Esophagus muscularis mucosa (tissue), 4 donors: ENCODE data around the gene CLEC4M. TPM values are rescaled to one million over a fixed set of nuclear protein-coding genes. Genes with fewer than 3 reads are reported as not detected.
"Not testable (repeated sequence)": the region's sequence is repeated elsewhere in the genome, so short reads cannot be mapped to it uniquely, and the experiment has no call there.

Source experiments
- DNase-seq: peaks from one replicate; pipeline ENCODE4 v3.0.0-alpha.2; 2017; ENCODE audit errors: extremely low spot score
- H3K27ac ChIP-seq, 4 donors: fragments of 200-600 bp; sonication (generic); replicated peaks in 1 of 4; 1 replicate in 3 of 4; 2 replicates in 1 of 4; pipeline ENCODE4 v1.5.1; 2016 to 2019; ENCODE audit warnings: mild to moderate bottlenecking in 1 of 4
- H3K27me3 ChIP-seq, 4 donors: fragments of 200-600 bp; sonication (generic); one replicate each; pipeline versions ENCODE4 v1.5.1 to v1.6.0; 2016 to 2019
- H3K36me3 ChIP-seq, 4 donors: fragments of 200-600 bp; sonication (generic); one replicate each; pipeline ENCODE4 v1.5.1; 2016 to 2019
- H3K4me1 ChIP-seq, 4 donors: fragments of 200-600 bp; sonication (generic); one replicate each; pipeline ENCODE4 v1.5.1; 2016 to 2019
- H3K4me3 ChIP-seq, 4 donors: fragments of 200-600 bp; sonication (generic); 1 replicate in 2 of 4; 2 replicates in 2 of 4; pipeline ENCODE4 v1.5.1; 2016 to 2019; ENCODE audit warnings: mild to moderate bottlenecking in 4 of 4, moderate library complexity in 1 of 4
- H3K9me3 ChIP-seq, 4 donors: fragments of 200-600 bp; sonication (generic); 1 replicate in 3 of 4; 2 replicates in 1 of 4; pipeline ENCODE4 v1.5.1; 2016 to 2019
- CTCF ChIP-seq, 3 experiments: fragments of 200-600 bp in 2 of 3; fragments of 450-650 bp in 1 of 3; sonication (generic) in 2 of 3; IDR thresholded peaks; one replicate each; pipeline ENCODE4 v1.5.1; 2017 to 2019; ENCODE audit warnings: antibody characterized with exemption in 3 of 3, mild to moderate bottlenecking in 2 of 3, moderate library complexity in 1 of 3
- EP300 ChIP-seq: sonication (generic); formaldehyde crosslinking; IDR thresholded peaks from one replicate; pipeline ENCODE4 v1.6.1; 2017; ENCODE audit warnings: antibody characterized with exemption
- POLR2A ChIP-seq: fragments of 450-650 bp; IDR thresholded peaks from one replicate; pipeline ENCODE4 v1.6.1; 2017; ENCODE audit warnings: antibody characterized with exemption, moderate library complexity, mild to moderate bottlenecking, low read depth
- POLR2AphosphoS5 ChIP-seq, 2 donors: sonication (generic); formaldehyde crosslinking; IDR thresholded peaks; one replicate each; pipeline ENCODE4 v1.6.1; 2017; ENCODE audit warnings: antibody characterized with exemption in 2 of 2
- WGBS: methylation state at CpG from one replicate; pipeline ENCODE4 v1.1.5; 2018; 5-methylcytosine and 5-hydroxymethylcytosine counted together
- intact Hi-C: fragments of 100-400 bp; cut with DNase I; formaldehyde crosslinking; loops from one replicate; pipeline ENCODE4 v1.15.1; 2023
- total RNA-seq, 4 donors: library from RNA; depleted of rRNA; stranded (reverse); fragments of >200 nt; gene quantifications; one replicate each; pipeline versions ENCODE4 v1.1.0 to v1.2.1, GENCODE V29; 2016

CLEC4M gene
- total RNA-seq, 4 donors from 2014 or later, result not detected

- Histone ChIP-seq H3K4me3 (no peak overlapping the region), H3K27ac (no peak overlapping the region), H3K27me3 (peaks cover 0 to 76% (median 0%) of the 10 kb centered on the region in 4 donors), H3K36me3 (no peaks in the 10 kb centered on the region), H3K4me1 (no peaks in the 10 kb centered on the region), H3K9me3 (peaks cover 0 to 14% (median 8%) of the 10 kb centered on the region in 4 donors)
- TF ChIP-seq CTCF (IDR thresholded peaks at IDR 0.05) (no peak), POLR2AphosphoS5 (IDR thresholded peaks at IDR 0.05) (no peak), POLR2A (no peak)
- 83% methylated on average over 9 of the region's 9 CpGs for WGBS
- no peak for DNase-seq
- intact Hi-C loops, result loop anchor here (10.0 kb wide), 1 partner anchor 452 kb away; no protein-coding TSS in a partner anchor
These were observed 43.8 kb downstream of the CLEC4M start for GRCh38 chr19:7806876-7807275.

DNA sequence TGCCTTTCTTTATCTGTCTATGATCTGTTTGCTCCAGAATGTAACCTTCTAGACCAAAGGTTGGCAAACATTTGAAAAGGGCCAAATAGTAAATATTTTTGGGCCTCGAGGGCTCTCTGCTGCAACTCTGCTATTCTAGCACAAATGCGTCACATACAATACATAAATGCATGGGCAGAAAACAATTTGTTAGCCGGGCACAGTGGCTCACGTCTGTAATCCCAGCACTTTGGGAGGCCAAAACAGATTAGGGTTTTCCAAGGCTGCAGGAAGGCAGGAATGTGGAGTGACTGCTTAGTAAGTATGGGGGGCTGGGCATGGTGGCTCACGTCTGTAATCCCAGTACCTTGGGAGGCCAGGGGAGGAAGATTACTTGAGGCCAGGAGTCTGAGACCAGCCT is 45.1 kb downstream of the CLEC4M start:
- Histone ChIP-seq H3K27me3 (peaks cover 0 to 70% (median 0%) of the 10 kb centered on the region in 4 donors), H3K36me3 (no peaks in the 10 kb centered on the region), H3K4me3 (no peak overlapping the region), H3K4me1 (no peaks in the 10 kb centered on the region), H3K27ac (no peak overlapping the region), H3K9me3 (peaks cover 0 to 21% (median 17%) of the 10 kb centered on the region in 4 donors)
- DNase-seq, result no peak
- intact Hi-C loops, result loop anchor here (10.0 kb wide), 1 partner anchor 453 kb away; no protein-coding TSS in a partner anchor
- TF ChIP-seq EP300 (no peak), CTCF (IDR thresholded peaks at IDR 0.05) (no peak), POLR2AphosphoS5 (IDR thresholded peaks at IDR 0.05) (no peak), POLR2A (no peak)
- WGBS, result 60% methylated on average over 5 of the region's 5 CpGs

DNA sequence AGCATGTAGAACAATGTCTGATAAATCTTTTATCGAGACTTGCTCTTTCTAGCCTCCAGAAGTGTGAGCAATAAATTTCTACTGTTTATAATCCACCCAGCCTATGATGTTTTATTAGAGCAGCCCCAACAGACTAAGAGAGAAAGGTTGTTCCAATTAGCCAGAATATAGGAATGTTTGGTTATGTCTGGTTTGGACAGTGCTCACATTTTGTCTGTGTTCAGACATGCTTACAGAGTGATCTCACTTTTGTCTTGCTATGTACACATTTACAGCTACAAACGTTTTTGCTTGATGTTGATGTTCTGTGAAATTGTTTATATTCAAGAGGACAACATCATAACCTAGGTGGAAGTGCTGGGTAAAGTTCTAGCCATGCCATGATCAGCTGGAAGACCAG is 48.9 kb downstream of the CLEC4M start:
- H3K9me3 ChIP-seq, result peaks cover 0 to 25% (median 21%) of the 10 kb centered on the region in 4 donors
- H3K36me3 ChIP-seq, result no peaks in the 10 kb centered on the region
- no peak overlapping the region for H3K27ac ChIP-seq
- DNase-seq, result no peak
- H3K4me1 ChIP-seq, result no peaks in the 10 kb centered on the region
- H3K27me3 ChIP-seq, result peaks cover 0 to 53% (median 0%) of the 10 kb centered on the region in 4 donors
- TF ChIP-seq POLR2A (no peak), EP300 (no peak), POLR2AphosphoS5 (IDR thresholded peaks at IDR 0.05) (no peak), CTCF (IDR thresholded peaks at IDR 0.05) (no peak)
- H3K4me3 ChIP-seq, result no peak overlapping the region
- intact Hi-C loops, result no loop called here
- 53% methylated on average over 2 of the region's 2 CpGs for WGBS

DNA sequence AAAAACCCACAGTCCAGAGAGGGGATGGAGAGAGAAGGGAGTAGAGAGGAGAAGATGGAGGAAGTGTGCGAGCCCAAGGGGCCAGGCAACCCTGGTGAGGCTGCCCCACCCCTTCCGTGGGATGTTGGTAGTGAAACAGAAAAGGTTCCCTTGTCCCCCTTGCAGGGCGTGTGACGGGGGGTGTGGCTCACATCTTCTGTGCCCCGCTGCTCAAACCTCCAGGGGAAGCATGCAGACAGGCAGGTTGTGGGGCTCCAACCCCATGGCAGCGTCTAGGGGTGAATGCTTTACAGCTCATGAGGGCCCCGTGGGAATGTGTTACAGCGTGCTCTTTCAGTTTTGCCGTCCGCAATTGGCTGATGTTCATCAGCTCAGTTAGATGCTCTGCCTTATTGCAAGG is 52.3 kb downstream of the CLEC4M start:
- H3K27me3 ChIP-seq, result peaks cover 0 to 58% (median 0%) of the 10 kb centered on the region in 4 donors
- H3K36me3 ChIP-seq, result no peaks in the 10 kb centered on the region
- no peak for TF ChIP-seq CTCF (IDR thresholded peaks at IDR 0.05)
- WGBS, result 51% methylated on average over 7 of the region's 10 CpGs
- no peak for DNase-seq
- H3K4me3 ChIP-seq, result no peak overlapping the region
- H3K27ac ChIP-seq, result no peak overlapping the region
- intact Hi-C loops, result no loop called here
- H3K4me1 ChIP-seq, result no peaks in the 10 kb centered on the region
- peaks cover 0 to 46% (median 37%) of the 10 kb centered on the region in 4 donors for H3K9me3 ChIP-seq

DNA sequence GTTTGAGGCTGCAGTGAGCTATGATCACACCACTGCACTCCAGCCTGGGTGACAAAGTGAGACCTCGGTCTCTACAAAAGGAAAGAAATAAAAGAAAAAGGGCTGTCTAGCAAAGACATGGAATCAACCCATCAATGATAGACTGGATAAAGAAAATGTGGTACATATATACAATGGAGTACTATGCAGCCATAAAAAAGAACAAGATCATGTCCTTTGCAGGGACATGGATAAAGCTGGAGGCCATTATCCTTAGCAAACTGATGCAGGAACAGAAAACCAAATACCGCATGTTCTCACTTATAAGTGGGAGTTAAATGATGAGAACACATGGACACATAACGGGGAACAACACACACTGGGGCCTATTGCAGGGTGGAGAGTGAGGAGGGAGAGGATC is 53.0 kb downstream of the CLEC4M start:
- 85% methylated on average over 3 of the region's 3 CpGs for WGBS
- Histone ChIP-seq H3K27me3 (peaks cover 0 to 59% (median 0%) of the 10 kb centered on the region in 4 donors), H3K9me3 (peaks cover 0 to 45% (median 34%) of the 10 kb centered on the region in 4 donors)
- H3K27ac ChIP-seq, H3K4me3 ChIP-seq, intact Hi-C loops, DNase-seq, H3K4me1 ChIP-seq, H3K36me3 ChIP-seq: not testable (repeated sequence)
